GM19023 (cell line): ENCODE results near the gene PDLIM3.
"Not testable (repeated sequence)": the region's sequence is repeated elsewhere in the genome, so short reads cannot be mapped to it uniquely, and the experiment has no call there.

Experiments used
- ATAC-seq: cut with Tn5 transposase; IDR thresholded peaks from one replicate; pipeline ENCODE4 v1.9.1; 2021; ENCODE audit warnings: mild to moderate bottlenecking, moderate library complexity; ENCODE audit not compliant: unreplicated experiment

The PDLIM3 gene

GRCh38 chr4:185554365-185555126 is 19.2 kb upstream of the PDLIM3 start:
- ATAC-seq, result no peak

- ATAC-seq, result no peak
Observed at GRCh38 chr4:185552254-185552653, 16.9 kb upstream of the PDLIM3 start.

GRCh38 chr4:185550933-185551332 is 15.6 kb upstream of the PDLIM3 start:
- ATAC-seq, result no peak

GRCh38 chr4:185549095-185549639 is 13.9 kb upstream of the PDLIM3 start:
- ATAC-seq, result no peak

- ATAC-seq, result no peak
Observed at GRCh38 chr4:185548587-185548986, 13.3 kb upstream of the PDLIM3 start.

- ATAC-seq, result no peak
Observed at GRCh38 chr4:185546335-185546734, 11.0 kb upstream of the PDLIM3 start.

GRCh38 chr4:185542626-185543315 is 7.5 kb upstream of the PDLIM3 start:
- ATAC-seq, result no peak

GRCh38 chr4:185541251-185541727 is 6.0 kb upstream of the PDLIM3 start:
- ATAC-seq, result no peak

- no peak for ATAC-seq
Observed at GRCh38 chr4:185540487-185541120, 5.3 kb upstream of the PDLIM3 start.

GRCh38 chr4:185540040-185540439 is 4.7 kb upstream of the PDLIM3 start:
- no peak for ATAC-seq

- no peak for ATAC-seq
Observed at GRCh38 chr4:185538806-185539205, 3.5 kb upstream of the PDLIM3 start.

GRCh38 chr4:185536411-185536709 is 1.1 kb upstream of the PDLIM3 start:
- ATAC-seq, result no peak

GRCh38 chr4:185535612-185536410 is 504 bp upstream of the PDLIM3 start:
- ATAC-seq, result no peak

GRCh38 chr4:185534511-185534865 is 819 bp downstream of the PDLIM3 start:
- no peak for ATAC-seq

GRCh38 chr4:185532795-185533324 is 2.4 kb downstream of the PDLIM3 start:
- no peak for ATAC-seq

GRCh38 chr4:185532293-185532692 is 3.0 kb downstream of the PDLIM3 start:
- ATAC-seq, result no peak

GRCh38 chr4:185531654-185532053 is 3.7 kb downstream of the PDLIM3 start:
- not testable (repeated sequence) for ATAC-seq

GRCh38 chr4:185529413-185529812 is 5.9 kb downstream of the PDLIM3 start:
- no peak for ATAC-seq

- no peak for ATAC-seq
Observed at GRCh38 chr4:185524888-185525863, 10.1 kb downstream of the PDLIM3 start.

GRCh38 chr4:185523862-185524261 is 11.4 kb downstream of the PDLIM3 start:
- no peak for ATAC-seq
